AG04450 (cell line): ENCODE data around the gene MICAL3. TPM values are rescaled to one million over a fixed set of nuclear protein-coding genes. Genes with fewer than 3 reads are reported as not detected.

ENCODE experiments used
- CTCF ChIA-PET: fragments of 300-600, 350-600 bp; formaldehyde crosslinking; extraction: SDS; loops from one replicate; lab custom pipeline; 2022; ENCODE audit warnings: antibody characterized with exemption, inconsistent platforms; lab: Charles Lee
- POLR2A ChIA-PET: fragments of 350-600 bp; formaldehyde crosslinking; extraction: SDS; loops from one replicate; lab custom pipeline; 2021; ENCODE audit warnings: antibody characterized with exemption, inconsistent platforms; lab: Yijun Ruan, JAX
- DNase-seq: peaks from one replicate; pipeline ENCODE4 v3.0.0-alpha.2; 2011; ENCODE audit warnings: low read depth, low spot score
- H3K27ac ChIP-seq: one replicate; pipeline ENCODE4 v1.5.1; 2012; ENCODE audit warnings: low read depth, low read length, control low read depth
- H3K27me3 ChIP-seq: one replicate; pipeline ENCODE4 v1.6.0; 2012; ENCODE audit warnings: low read length; ENCODE audit not compliant: control insufficient read depth, insufficient read depth
- H3K4me3 ChIP-seq: 2 replicates; pipeline ENCODE4 v1.5.1; 2011; ENCODE audit warnings: mild to moderate bottlenecking, low read depth, low read length, control low read depth
- H3K9me3 ChIP-seq: 2 replicates; pipeline ENCODE4 v1.5.1; 2012; ENCODE audit warnings: low read length; ENCODE audit not compliant: control insufficient read depth, insufficient read depth
- CTCF ChIP-seq: IDR thresholded peaks from 2 replicates; pipeline ENCODE4 v1.5.1; 2011; ENCODE audit warnings: low read depth, low read length, control low read depth, inconsistent platforms
- polyA plus RNA-seq: library from polyadenylated mRNA; depleted of rRNA; stranded (reverse); fragments of >200 nt; gene quantifications from 2 replicates; pipeline ENCODE4 v1.2.3, GENCODE V29; 2011

The MICAL3 gene
- polyA plus RNA-seq, 1 experiment, result 17.8 TPM

GRCh38 chr22:17816649-17817048 is 207.7 kb downstream of the MICAL3 start:
- Histone ChIP-seq H3K27ac (no peak overlapping the region), H3K9me3 (no peaks in the 10 kb centered on the region), H3K4me3 (no peak overlapping the region), H3K27me3 (no peaks in the 10 kb centered on the region)
- ChIA-PET CTCF (no interaction called here), POLR2A (no interaction called here)
- no peak for TF ChIP-seq CTCF
- no peak for DNase-seq

- no peak for TF ChIP-seq CTCF
- DNase-seq, result no peak
- Histone ChIP-seq H3K27me3 (no peaks in the 10 kb centered on the region), H3K4me3 (no peak overlapping the region), H3K27ac (no peak overlapping the region), H3K9me3 (no peaks in the 10 kb centered on the region)
- CTCF ChIA-PET, result no interaction called here
- POLR2A ChIA-PET, result no interaction called here
Measured at GRCh38 chr22:17815703-17816254, 208.6 kb downstream of the MICAL3 start.

- CTCF ChIA-PET, result interaction anchor here (0.6 kb wide), 1 partner anchor 29 kb away, joined by 4 read pairs; no protein-coding TSS in a partner anchor
- Histone ChIP-seq H3K4me3 (no peak overlapping the region), H3K27ac (no peak overlapping the region), H3K9me3 (no peaks in the 10 kb centered on the region), H3K27me3 (no peaks in the 10 kb centered on the region)
- no peak for DNase-seq
- POLR2A ChIA-PET, result no interaction called here
- no peak for TF ChIP-seq CTCF
Measured at GRCh38 chr22:17814830-17815229, 209.5 kb downstream of the MICAL3 start.

- ChIA-PET CTCF (no interaction called here), POLR2A (no interaction called here)
- no peak for DNase-seq
- no peak overlapping the region for H3K27ac ChIP-seq
- no peak for TF ChIP-seq CTCF
- H3K27me3 ChIP-seq, result no peaks in the 10 kb centered on the region
- H3K4me3 ChIP-seq, result no peak overlapping the region
- H3K9me3 ChIP-seq, result no peaks in the 10 kb centered on the region
Measured at GRCh38 chr22:17814084-17814483, 210.3 kb downstream of the MICAL3 start.

- Histone ChIP-seq H3K9me3 (no peaks in the 10 kb centered on the region), H3K27me3 (no peaks in the 10 kb centered on the region), H3K27ac (no peak overlapping the region), H3K4me3 (no peak overlapping the region)
- ChIA-PET CTCF (no interaction called here), POLR2A (no interaction called here)
- no peak for DNase-seq
- TF ChIP-seq CTCF, result no peak
Measured at GRCh38 chr22:17811119-17811518, 213.2 kb downstream of the MICAL3 start.
